Measurements from ENCODE around the gene SCGB3A1. TPM values are rescaled to one million over a fixed set of nuclear protein-coding genes. Genes with fewer than 3 reads are reported as not detected.

Gene SCGB3A1
- total RNA-seq, 1 experiment from 2014 or later = not detected

DNA sequence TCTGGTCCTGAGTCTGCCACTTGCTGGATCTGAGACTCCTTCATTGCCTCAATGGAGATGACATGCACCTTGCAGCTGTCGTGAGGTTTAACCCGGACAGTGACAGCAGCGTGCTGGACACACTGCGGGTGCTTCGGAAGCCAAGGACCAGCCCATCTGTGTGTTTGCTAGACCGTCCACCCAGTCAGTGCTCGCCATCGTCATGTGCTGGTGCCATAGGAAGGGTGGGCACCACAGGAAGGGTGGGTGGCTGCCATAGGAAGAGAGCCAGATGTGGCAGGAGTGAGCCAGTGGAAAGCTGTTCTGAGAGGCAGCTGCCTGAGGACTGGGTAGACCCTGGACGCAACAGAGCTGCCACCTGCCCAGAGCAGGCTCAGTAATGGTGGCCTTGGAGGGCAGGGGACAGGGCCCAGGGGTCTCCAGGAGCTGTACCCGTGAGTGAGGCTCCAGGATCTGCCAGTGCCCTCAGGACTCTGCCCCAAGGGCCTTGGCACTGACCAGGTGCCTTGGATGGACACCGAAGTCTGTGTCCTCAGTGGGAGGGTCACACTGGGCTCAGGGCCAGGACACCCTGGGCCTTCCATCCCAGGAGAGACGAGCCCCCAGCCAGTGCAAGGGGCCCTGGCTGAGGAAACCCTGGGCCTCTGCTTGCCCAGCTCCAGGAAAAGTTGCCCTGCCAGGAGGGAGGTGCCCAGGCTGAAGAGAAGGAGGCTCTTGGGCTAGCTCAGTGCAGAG lies 36.3 kb upstream of the SCGB3A1 start:
- no peaks in the 10 kb centered on the region for H3K9me3 Mint-ChIP-seq
- H3K4ac ChIP-seq (ENCODE audit: low read depth, low read length) = no peak overlapping the region

More for the DNA sequence above, 36.3 kb upstream of the SCGB3A1 start:
- no peak overlapping the region for H3K14ac ChIP-seq (ENCODE audit: insufficient read depth, low read length)
- TF ChIP-seq, protein P1, sequence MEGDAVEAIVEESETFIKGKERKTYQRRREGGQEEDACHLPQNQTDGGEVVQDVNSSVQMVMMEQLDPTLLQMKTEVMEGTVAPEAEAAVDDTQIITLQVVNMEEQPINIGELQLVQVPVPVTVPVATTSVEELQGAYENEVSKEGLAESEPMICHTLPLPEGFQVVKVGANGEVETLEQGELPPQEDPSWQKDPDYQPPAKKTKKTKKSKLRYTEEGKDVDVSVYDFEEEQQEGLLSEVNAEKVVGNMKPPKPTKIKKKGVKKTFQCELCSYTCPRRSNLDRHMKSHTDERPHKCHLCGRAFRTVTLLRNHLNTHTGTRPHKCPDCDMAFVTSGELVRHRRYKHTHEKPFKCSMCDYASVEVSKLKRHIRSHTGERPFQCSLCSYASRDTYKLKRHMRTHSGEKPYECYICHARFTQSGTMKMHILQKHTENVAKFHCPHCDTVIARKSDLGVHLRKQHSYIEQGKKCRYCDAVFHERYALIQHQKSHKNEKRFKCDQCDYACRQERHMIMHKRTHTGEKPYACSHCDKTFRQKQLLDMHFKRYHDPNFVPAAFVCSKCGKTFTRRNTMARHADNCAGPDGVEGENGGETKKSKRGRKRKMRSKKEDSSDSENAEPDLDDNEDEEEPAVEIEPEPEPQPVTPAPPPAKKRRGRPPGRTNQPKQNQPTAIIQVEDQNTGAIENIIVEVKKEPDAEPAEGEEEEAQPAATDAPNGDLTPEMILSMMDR (conservative IDR thresholded peaks at IDR 0.05) = no peak
- no peak overlapping the region for H4K8ac ChIP-seq (replicated peaks; ENCODE audit: insufficient read length, low read depth, low read length)
- no peak overlapping the region for H3K9ac ChIP-seq (ENCODE audit: extremely low read depth, insufficient read length, low read length)
- no peak overlapping the region for H2AFZ ChIP-seq (ENCODE audit: low read length)
- H4K20me1 ChIP-seq (ENCODE audit: control insufficient read depth, insufficient read depth, insufficient read length) = no peaks in the 10 kb centered on the region
- H3K27me3 ChIP-seq (ENCODE audit: insufficient read depth, low read length) = no peaks in the 10 kb centered on the region
- no peak overlapping the region for H3T11ph ChIP-seq (ENCODE audit: low read length)
- H2BK5ac ChIP-seq (ENCODE audit: insufficient read length, low read length) = no peak overlapping the region
- no peaks in the 10 kb centered on the region; the same call in 1 of the 2 replicates for H3K27me3 Mint-ChIP-seq (ENCODE audit: low read depth)
- WGBS (ENCODE audit: extremely low coverage, insufficient read length, low lambda C conversion rate) = no CpG with 5 or more reads among the region's 12 CpGs
- no peak overlapping the region for H2BK12ac ChIP-seq (ENCODE audit: insufficient read length, low read depth, low read length)
- DNase-seq = no peak
- H3K79me1 ChIP-seq (ENCODE audit: insufficient read depth, low read depth, low read length, poor library complexity, severe bottlenecking) = no peaks in the 10 kb centered on the region
- H3K4me1 Mint-ChIP-seq = peaks cover 7 to 8% of the 10 kb centered on the region in 2 experiments; a peak in 2 of 4 replicates
- no peak overlapping the region for H4K5ac ChIP-seq (ENCODE audit: insufficient read length, low read depth, low read length)
- no peak overlapping the region for H3K4me3 Mint-ChIP-seq
- no peak overlapping the region for H3K56ac ChIP-seq (ENCODE audit: insufficient read length, low read depth, low read length)
- H2BK120ac ChIP-seq (ENCODE audit: low read depth, low read length, poor library complexity, severe bottlenecking) = no peak overlapping the region
- no peak overlapping the region for H3K27ac ChIP-seq (ENCODE audit: insufficient read length, low read depth, low read length)
- no peak overlapping the region for H3K4me2 ChIP-seq (ENCODE audit: insufficient read depth, insufficient read length, low read length)
- no peak overlapping the region for H3K23ac ChIP-seq (ENCODE audit: insufficient read length, low read depth, low read length)
- no peak overlapping the region for H2BK20ac ChIP-seq (ENCODE audit: low read depth, low read length, poor library complexity, severe bottlenecking)
- no peaks in the 10 kb centered on the region for H3K9me3 ChIP-seq (ENCODE audit: control insufficient read depth, low read depth, low read length)
- no peaks in the 10 kb centered on the region for H3K79me2 ChIP-seq (ENCODE audit: insufficient read depth, low read length)
- H3K36me3 Mint-ChIP-seq (ENCODE audit: insufficient read depth in 1 of 3, low read depth in 3 of 3) = no peaks in the 10 kb centered on the region
- no peaks in the 10 kb centered on the region for H3K23me2 ChIP-seq (ENCODE audit: insufficient read length, low read depth, low read length, poor library complexity, severe bottlenecking)
- H3K4me1 ChIP-seq (ENCODE audit: insufficient read depth, low read length) = no peaks in the 10 kb centered on the region
- H2AK5ac ChIP-seq (ENCODE audit: insufficient read length, low read length) = no peak overlapping the region
- H3K27ac Mint-ChIP-seq = no peak overlapping the region
- H4K91ac ChIP-seq (ENCODE audit: insufficient read length, low read depth, low read length) = no peak overlapping the region
- no peak overlapping the region for H3K18ac ChIP-seq (ENCODE audit: insufficient read length, low read depth, low read length)
- no peak overlapping the region for H2BK15ac ChIP-seq (ENCODE audit: low read depth, low read length)
